GM19043 (cell line): ENCODE results near the gene TRIM2.
"Not testable (repeated sequence)": the region's sequence is repeated elsewhere in the genome, so short reads cannot be mapped to it uniquely, and the experiment has no call there.

Source experiments
- ATAC-seq: cut with Tn5 transposase; IDR thresholded peaks from one replicate; pipeline ENCODE4 v1.9.1; 2021; ENCODE audit warnings: low read depth; ENCODE audit not compliant: unreplicated experiment

TRIM2 gene

DNA sequence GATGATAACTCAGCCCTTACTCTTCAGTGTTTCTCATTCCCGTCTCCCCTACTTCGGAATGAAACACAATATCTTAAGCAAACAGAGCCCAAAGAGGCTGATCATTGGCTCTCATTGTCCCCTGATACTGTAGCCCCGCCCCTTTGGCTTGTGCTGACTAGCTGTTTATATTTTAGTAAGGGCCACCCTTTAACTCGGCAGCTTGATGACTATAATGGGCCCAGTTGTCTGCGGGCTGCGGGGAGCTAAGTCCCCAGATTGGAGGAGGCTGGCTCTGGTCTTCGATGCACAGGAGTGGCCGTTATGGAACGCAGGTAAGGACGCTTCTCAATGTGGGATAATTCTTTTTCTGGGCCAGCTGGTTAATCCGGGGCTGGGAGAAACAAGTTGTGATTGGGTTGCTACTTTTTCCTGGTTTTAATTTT is at the start of gene TRIM2:
Gene TRIM2 (plus strand): TSS at position 197 of the 425 bp plus-strand sequence. CDS start 88 bp downstream, at position 285.
- ATAC-seq, result no peak

DNA sequence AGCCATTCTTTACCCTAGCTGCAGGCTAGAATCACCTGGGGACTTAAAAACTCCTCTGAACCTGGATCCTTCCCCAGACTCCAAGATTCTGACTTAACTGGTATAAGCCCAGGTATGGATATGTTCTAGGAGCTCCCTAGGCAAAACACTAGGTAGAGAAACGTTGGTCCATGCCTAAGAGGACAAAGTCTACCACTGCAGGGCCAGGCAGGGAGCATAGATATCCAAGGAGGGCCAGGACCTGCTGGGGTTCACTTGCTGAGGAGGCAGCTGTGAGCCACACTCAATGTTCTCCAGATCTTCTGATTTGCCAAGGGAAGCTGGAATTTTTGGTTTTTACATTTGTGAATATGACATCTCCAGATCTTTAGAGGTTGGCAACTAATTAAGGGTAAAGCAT is 48.6 kb upstream of the TRIM2 start:
- ATAC-seq, result no peak

DNA sequence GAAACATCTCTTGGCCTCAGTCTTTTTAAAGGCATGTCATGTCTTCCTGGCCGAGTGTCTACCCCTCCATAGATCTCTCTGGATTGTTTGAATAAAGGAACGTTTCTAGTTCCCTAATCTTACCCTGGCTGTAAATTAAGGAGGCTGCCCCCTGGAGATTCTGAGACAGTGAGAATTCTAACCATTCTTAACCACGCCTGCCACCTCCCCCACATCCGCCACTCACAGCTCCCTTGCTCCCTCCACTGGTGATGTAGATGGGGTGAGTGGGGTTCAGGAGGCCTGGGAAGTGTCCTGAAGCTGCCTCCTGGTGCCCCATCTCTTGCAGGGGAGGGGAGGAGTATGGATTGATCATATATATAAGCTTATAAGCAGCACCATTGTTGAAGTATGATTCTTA is 48.0 kb upstream of the TRIM2 start:
- no peak for ATAC-seq

DNA sequence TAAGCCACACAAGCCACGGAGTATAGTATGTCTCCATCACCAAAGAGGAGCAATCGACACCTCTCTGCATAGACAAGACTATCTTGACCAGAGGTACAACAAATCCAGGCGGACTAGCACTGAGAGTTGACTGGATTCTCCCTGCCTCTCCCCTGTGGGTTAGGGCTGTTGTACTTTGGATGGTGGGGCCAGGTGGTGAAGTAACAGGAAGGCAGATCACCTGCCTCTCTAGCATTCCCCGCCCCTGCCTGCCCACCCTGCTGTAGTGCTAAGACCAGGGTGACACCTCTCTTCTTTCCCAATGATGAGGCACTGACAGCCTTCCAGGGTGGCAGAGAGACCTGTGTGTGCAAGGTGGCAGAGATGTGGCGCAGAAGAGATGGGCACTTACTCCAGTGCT is 47.5 kb upstream of the TRIM2 start:
- ATAC-seq, result no peak

DNA sequence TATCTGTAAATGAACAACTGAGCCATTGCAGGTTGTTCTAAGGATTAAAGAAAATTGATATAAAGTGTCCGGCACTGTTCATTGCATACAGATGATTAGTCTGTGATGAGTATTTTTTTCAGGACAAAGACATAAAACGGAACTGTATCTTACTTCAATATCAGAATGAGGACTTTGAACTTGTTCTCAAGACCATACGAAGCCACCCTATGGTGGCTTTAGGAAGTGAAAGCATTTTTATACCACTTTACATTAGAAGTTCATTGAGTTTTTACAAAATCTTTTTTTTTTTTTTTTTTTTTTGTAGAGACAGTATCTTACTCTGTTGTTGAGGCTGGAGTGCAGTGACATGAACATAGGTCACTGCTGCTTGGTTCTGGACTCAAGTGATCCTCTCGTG is 45.2 kb upstream of the TRIM2 start:
- ATAC-seq, result no peak

DNA sequence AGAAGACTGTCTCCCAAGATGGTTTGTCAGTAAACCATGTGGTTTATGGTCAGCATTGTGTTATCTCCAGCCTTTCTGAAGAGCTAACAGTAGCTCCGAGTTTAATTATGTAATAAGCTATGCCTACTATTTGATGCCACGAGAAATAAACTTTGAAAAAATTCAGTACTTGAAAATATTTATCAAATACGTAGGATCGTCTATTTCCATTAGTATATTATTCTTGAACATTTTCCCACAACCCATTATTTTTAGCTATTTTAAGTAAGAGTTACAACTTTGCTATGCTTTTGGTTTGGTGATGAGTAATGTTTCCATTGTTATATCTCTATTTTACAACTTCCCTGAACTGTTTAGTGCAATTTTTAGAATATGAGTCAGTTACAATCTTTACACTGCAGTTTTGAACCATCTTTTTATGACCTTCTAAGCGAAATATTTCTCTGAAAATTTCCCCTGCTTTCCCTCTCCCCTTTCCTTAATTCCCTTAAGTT is 44.5 kb upstream of the TRIM2 start:
- no peak for ATAC-seq

DNA sequence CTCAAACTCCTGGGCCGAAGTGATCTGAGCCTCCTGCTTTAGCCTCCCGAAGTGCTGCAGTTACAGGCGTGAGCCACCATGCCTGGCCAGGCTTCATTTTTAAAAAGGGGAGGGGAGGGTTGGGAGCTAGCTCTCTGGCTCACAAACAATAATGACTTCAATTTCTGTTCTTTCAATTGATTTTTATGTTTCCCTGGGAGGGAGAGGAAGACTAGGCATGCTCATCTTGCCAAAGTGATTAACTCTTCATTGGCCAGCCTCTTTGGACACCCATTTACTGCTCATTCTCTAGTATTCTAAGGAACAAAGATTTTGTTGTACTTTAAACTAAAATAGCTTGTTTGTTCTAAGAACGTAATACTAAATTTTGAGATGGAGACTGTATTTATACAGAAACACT is 43.4 kb upstream of the TRIM2 start:
- ATAC-seq, result no peak

DNA sequence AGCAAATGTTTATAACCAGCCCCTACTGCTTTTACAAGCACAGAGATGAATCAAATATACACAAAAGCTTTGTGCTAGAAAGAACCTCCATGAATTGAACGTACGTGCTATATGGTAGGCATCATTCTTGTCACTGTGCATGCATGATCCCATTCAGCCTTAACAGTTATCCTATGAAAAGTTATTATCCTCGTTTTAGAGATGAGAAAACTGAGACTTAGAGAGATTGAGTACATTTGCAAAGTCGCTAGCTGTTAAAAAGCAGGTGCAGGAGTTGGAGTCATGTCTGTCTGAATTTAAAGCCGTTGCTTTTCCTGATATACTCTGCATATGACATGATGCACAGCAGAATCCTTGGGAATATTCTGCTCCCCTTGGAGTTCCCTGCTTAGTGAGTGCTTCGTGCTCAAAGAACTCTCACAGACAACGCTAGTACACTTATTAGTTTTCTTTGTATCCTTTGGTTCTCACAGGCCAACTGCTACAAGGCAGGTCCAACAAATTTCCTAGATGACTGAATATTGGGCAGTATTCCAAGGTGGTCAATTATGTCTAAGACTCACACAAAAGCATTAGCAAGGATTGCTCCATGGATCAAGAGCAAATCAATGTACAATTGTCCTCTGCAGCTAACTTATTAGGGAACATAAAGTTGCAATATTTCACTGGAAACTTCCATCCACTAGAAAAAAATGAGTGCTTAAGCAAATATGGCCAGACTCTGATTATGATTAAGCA is 42.8 kb upstream of the TRIM2 start:
- no peak for ATAC-seq

DNA sequence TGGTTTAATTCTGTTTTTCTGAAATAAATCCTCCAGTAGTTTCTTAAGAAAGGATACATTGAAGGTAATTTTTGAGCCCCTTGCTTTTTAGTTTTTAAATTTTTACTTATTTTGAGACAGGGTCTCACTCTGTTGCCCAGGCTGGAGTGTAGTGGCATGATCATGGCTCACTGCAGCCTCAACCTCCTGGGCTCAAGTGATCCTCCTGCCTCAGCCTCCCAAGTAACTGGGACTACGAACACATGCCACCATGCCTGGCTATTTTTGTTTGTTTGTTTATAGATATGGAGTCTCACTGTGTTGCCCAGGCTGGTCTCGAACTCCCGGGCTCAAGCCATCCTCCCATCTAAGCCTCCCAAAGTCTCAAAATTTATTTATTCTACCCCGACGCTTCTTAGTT is 39.0 kb upstream of the TRIM2 start:
- ATAC-seq, result not testable (repeated sequence)

DNA sequence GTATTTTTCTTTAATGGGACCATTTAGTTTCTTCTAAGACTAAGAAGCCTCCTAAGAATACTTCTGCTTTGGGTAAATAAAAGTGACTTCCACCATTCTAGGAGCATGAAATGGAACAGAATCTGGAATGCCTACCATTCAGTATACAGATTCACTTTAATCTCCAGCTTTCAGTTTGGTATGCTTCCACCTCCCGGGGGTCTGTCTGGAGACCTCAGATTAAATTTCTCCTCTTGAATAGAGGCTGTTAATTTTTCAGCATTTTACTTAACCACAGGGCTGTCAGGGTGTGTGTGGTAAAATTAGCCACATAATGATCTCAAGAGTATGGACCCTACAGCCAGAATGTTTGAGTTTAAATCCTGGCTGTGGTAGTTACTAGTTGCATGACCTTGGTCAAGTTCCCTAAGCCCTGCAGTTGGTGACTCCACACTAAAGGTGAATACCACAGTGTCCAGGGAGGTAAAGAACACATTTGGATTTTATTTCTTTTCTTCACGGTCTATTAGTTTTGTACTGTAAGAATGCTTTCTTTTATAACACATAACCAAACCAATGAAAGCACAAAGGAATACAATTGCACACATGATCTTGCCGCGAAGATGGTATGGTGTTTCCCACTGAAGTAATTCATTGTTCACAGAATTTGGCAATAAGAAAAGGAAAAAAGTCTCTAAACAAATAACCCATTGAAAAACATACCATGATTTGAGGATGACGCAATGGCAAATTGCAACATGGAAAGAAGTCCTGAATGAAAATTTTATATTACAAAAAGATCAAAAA is 37.3 kb upstream of the TRIM2 start:
- ATAC-seq, result no peak

DNA sequence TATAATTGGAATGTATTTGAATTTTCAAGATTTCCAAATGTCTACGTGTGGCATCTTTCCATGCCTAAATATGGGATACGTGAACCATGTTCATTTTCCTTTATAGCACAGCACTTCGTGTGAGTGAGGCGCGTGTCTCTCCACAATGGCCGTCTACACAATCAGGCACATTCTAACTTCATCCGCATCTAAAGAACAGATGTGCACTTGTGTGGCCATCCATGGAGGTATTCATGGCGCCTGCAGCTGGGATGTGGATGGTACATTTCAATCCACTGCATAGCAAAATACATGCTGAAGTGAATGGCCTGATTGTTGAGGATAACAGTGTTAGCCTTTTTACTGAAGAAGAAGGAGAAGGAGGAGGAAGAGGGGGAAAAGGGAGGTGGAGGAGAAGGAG is 34.5 kb upstream of the TRIM2 start:
- no peak for ATAC-seq

DNA sequence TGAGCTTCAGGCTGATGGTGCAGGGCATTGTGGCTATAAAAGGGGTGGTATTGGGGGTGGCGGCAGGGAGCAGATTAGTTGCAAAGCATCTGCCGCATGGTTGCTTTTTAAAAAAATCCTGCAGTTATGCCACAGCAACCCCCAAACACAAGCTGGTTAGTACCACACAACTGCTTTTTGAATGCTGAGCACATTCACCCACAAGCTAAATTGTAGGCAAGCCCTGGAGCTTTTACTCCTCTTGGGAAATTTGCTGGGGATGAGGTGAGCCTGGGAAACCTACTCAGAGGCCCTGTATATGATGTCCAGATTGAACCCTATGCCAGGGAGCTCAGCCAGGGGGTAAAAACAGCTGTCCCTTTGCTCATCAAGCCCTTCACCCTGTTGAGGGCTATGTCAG is 33.8 kb upstream of the TRIM2 start:
- ATAC-seq, result no peak

DNA sequence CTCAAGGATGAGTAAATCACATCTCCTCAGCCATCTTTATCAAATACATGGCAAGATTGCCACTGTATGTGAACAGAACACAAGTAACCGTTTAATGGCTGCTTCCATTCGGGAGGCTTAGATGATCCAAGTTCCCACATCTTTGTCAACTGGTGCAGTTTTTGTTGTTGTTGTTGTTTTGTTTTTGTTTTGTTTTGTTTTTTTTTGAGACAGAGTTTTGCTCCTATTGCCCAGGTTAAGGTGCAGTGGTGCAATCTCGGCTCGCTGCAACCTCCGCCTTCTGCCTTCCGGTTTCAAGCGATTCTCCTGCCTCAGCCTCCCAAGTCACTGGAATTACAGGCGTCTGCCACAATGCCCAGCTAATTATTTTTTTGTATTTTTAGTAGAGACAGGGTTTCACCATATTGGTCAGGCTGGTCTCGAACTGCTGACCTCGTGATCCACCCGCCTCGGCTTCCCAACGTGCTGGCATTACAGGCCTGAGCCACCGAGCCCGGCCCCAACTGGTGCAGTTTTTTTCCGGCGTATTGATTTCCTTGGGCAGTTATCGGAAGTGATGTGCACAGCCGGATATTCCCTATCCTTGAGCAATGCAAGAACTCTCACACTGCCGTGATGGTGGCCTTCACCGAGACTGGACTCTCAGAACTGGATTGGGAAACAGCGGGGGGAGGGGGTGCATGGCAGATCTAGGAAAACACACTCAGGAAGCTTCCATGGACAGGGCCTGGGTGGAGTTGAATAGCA is 29.2 kb upstream of the TRIM2 start:
- no peak for ATAC-seq

DNA sequence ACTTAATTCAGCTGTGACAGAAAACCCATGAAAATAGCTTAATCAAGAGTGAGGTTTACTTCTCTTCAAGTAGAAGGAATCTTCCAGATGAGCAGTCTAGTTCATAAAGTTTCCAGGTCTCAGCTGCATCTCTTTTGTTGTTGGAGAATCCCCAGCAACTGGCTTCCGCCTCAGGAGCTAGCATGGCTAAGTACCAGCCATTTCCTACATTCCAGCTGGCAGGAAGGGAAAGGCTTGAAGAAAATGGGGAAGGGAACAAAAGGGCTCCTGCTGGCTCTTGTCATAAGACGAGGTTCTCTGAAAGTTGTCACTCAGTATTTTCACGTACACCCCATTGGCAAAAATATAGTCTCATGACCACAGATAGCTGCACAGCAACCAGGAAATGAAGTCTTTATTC is 27.3 kb upstream of the TRIM2 start:
- no peak for ATAC-seq

DNA sequence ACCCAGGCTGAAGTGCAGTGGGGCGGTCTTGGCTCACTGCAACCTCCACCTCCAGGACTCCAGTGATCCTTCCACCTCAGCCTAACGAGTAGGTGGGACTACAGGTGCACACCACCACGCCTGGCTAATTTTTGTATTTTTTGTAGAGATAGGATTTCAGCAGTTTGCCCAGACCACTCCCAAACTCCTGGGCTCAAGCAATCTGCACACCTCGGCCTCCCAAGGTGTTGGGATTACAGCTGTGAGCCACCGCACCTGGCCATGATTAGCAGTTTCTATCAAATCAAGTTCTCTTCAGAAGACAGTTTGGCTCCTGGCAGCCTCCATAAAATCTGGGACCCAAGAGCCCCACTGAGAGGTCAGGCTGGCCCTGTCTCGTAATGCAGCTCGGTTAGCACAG is 26.4 kb upstream of the TRIM2 start:
- ATAC-seq, result no peak

DNA sequence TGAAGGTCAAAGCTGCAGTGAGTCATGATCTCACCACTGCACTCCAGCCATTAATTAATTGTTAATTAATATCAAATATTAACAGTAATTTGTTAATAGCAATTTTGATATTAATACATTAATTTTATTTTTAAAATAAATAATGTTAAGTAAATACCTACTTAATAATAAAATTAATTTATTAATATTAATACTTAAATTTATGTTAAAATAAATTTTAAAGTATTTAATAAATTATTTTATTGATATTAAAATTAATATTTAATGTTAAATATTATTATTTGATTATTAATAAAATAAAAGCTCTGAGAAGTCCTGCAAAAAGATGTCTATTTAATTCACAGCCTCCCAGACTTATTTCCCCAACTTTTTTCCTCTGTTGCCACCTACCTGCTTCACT is 25.1 kb upstream of the TRIM2 start:
- no peak for ATAC-seq

DNA sequence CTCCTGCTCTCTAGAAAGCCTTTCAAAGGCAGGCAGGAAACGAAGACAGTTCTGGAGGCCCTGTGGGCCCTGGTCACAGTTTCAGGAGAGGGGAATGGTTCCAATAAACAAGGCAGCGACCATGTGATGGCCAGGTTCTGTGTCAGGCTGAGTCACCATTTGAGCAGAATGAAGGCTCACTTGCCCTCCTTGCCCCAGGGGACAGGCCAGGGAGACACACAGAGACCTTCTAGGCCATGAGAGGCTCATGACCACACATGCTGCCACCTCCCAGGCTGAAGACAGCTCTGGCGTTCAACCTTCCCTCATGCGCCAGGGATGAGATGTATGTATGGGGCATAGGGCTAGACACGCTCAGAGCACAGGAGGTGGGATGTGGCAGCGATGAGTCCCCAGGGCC is 22.9 kb upstream of the TRIM2 start:
- no peak for ATAC-seq

DNA sequence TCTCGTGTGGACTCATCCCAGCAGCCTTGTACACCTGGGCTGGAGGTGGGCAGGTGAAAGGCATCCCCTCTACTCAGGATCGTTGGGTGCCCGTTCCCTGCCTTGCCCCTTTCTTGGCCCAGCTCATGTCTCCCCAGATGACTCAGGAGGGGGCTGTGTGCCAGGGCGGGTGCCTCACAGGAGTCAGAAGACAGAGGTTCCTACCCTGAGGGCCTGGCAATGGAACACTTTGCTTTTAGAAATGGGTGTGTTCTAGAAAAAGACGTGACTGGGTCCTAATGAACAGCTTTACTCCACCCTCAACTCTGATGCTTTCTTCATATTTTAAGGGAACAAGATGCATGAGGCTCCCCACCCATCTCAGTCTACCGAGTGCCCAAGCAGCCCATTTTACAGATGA is 22.5 kb upstream of the TRIM2 start:
- ATAC-seq, result no peak

DNA sequence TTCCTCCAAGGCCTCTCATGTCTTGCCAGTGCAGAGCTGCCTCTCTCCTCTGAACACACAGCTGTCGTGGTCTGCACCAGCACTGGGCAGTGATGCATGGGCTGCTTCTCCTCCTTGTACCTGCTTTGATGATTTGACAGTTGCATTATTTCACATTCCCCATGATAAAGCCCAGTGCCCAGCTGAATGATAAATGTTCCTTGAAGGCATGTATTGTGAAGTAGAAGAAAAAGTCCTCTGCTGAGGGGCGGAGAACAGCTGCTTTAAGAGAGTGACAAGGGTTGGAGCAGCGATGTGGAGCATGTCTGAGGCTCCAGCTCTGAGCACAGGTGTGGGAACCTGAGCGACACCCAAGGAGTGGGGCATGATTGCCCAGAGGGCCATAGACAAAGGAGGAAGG is 21.1 kb upstream of the TRIM2 start:
- ATAC-seq, result no peak

DNA sequence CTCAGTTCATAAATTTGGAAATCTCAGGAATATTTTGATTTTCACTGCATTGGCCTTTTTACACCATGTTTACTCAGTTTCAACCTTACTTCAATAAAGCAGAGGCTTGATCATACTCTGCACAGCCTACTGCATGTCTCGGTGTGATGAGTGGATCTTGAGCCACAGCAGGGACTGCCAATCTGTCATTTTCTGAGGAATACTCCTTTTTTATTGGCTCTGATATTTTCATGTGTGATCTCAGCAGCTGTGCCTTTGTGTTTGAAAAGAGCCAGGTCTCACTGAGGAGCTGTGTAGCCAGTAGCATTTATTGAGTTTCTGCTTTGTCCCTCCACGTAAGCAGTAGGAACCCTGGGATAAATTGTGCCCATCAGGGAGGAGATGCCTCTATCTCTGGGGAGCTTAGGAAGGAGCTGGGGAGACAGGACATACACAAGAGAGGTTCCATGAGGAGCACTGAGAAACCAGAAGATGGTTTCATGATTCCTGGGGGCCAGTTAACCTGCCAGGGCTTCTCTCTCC is 18.9 kb upstream of the TRIM2 start:
- ATAC-seq, result no peak
